ENCODE data around the gene LRRC74A. TPM values are rescaled to one million over a fixed set of nuclear protein-coding genes. Genes with fewer than 3 reads are reported as not detected.

The LRRC74A gene
- total RNA-seq, 1 donor from 2014 or later, result not detected

DNA sequence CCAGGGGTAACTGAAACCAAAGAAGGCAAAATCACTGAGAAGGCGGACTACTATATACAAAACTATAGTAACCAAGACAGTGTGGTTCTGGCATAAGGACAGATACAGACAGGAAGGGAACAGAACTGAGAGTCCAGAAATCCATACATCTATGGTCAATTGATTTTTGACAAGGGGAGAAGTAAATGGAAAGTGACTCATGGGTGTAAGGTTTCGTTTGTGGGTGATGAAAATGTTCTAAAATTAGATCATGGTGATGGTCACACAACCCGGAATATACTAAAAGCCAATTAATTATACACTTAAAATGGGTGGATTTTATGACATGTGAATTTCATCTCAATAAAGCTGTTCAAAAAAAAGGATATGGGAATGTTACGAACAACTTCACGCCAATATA, 32.3 kb upstream of the LRRC74A start:
- H3K36me3 ChIP-seq (ENCODE audit: control insufficient read depth, insufficient read depth, low read length), result peaks cover 1% of the 10 kb centered on the region
- TF ChIP-seq, protein P1, sequence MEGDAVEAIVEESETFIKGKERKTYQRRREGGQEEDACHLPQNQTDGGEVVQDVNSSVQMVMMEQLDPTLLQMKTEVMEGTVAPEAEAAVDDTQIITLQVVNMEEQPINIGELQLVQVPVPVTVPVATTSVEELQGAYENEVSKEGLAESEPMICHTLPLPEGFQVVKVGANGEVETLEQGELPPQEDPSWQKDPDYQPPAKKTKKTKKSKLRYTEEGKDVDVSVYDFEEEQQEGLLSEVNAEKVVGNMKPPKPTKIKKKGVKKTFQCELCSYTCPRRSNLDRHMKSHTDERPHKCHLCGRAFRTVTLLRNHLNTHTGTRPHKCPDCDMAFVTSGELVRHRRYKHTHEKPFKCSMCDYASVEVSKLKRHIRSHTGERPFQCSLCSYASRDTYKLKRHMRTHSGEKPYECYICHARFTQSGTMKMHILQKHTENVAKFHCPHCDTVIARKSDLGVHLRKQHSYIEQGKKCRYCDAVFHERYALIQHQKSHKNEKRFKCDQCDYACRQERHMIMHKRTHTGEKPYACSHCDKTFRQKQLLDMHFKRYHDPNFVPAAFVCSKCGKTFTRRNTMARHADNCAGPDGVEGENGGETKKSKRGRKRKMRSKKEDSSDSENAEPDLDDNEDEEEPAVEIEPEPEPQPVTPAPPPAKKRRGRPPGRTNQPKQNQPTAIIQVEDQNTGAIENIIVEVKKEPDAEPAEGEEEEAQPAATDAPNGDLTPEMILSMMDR (IDR thresholded peaks at IDR 0.05; ENCODE audit: insufficient read depth, low read length, poor library complexity, severe bottlenecking), result no peak
- no peak for DNase-seq (ENCODE audit: low read depth)
- H3K4me3 ChIP-seq (ENCODE audit: low read depth, low read length), result no peak overlapping the region
- H3K27me3 ChIP-seq (ENCODE audit: control insufficient read depth, insufficient read depth, low read length), result no peaks in the 10 kb centered on the region

DNA sequence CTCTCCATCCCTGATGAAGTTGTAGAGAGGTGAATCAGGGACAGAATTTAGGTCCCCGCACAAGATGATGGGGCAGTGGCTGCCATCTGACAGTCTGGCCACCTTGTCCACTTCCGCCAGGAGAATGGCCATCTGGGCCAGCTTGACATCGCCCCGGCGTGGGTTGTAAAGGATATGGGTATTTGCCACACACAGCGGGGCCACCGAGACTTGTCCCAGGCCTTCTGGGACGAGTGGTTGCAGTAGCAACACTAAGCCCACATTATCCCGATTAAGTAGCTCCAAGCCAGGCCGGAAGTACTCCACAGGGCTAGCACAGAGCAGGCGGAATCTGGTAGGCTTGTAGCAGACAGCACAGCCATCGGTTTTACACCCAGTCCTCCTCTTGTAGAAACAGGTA, 19.8 kb upstream of the LRRC74A start:
- no peak overlapping the region for H3K4me3 ChIP-seq (ENCODE audit: low read depth, low read length)
- H3K27me3 ChIP-seq (ENCODE audit: control insufficient read depth, insufficient read depth, low read length), result no peaks in the 10 kb centered on the region
- TF ChIP-seq, protein P1 (IDR thresholded peaks at IDR 0.05; ENCODE audit: insufficient read depth, low read length, poor library complexity, severe bottlenecking), result no peak
- no peaks in the 10 kb centered on the region for H3K36me3 ChIP-seq (ENCODE audit: control insufficient read depth, insufficient read depth, low read length)
- no peak for DNase-seq (ENCODE audit: low read depth)

DNA sequence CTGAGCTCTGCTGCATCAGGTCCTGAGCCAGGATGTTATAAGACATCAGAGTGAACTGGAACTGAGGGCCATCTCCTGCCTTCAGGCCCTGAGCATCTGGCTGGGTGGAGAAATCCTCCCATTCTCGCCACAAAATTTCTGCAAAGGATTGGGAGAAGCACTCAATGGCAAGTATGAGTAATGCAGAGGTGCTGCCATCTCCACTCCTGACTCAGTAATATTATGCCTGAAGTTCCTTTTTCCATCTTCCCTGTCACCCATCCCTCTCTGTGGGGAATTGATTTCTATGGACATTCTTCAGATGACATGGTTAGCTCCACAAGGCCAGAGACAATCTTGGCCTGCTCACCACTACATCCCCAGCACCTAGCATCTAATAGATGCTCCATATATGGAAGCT, 18.2 kb upstream of the LRRC74A start:
- no peak for DNase-seq (ENCODE audit: low read depth)
- Histone ChIP-seq H3K27me3 (ENCODE audit: control insufficient read depth, insufficient read depth, low read length) (no peaks in the 10 kb centered on the region), H3K4me3 (ENCODE audit: low read depth, low read length) (no peak overlapping the region), H3K36me3 (ENCODE audit: control insufficient read depth, insufficient read depth, low read length) (no peaks in the 10 kb centered on the region)
- TF ChIP-seq, protein P1 (IDR thresholded peaks at IDR 0.05; ENCODE audit: insufficient read depth, low read length, poor library complexity, severe bottlenecking), result no peak

DNA sequence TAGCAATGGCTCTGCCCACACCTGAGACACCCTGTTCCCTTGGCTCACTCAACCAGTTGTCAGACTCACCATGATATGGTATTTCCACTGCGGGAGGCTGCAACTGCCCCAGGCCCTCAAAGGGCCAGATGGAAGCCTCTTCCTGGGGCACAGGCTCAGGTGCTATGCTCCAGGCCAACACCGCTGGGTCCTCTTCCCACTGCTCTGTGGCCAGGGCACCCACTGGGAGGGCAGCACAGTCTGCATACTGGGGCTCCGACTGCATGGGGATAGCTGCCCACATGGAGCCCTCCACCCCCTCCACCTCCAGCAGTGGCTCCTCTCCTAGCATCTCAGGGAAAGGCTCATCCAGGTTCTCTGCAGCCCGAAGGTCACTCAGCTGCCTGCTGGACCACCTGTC, 17.2 kb upstream of the LRRC74A start:
- Histone ChIP-seq H3K36me3 (ENCODE audit: control insufficient read depth, insufficient read depth, low read length) (no peaks in the 10 kb centered on the region), H3K27me3 (ENCODE audit: control insufficient read depth, insufficient read depth, low read length) (no peaks in the 10 kb centered on the region), H3K4me3 (ENCODE audit: low read depth, low read length) (no peak overlapping the region)
- TF ChIP-seq, protein P1 (IDR thresholded peaks at IDR 0.05; ENCODE audit: insufficient read depth, low read length, poor library complexity, severe bottlenecking), result no peak
- DNase-seq (ENCODE audit: low read depth), result no peak

DNA sequence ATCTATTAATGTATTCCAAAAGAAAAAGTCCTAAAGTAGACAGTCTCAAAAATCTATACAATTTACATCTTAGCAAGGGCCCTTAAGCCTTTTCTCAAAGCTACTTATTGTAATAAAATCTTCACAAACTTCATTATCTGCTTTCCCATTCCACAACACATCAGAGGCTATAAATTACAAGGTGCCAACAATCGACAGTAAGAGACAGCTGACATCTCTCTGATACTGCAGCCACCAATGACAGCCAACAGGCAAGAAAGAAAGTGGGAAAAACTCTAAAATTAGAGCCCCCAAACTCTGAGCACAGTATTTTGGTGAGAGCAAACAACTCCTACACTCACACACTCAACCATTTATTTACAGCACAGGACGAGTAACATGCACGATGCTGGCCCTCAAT, 15.7 kb upstream of the LRRC74A start:
- H3K4me3 ChIP-seq (ENCODE audit: low read depth, low read length), result no peak overlapping the region
- no peaks in the 10 kb centered on the region for H3K27me3 ChIP-seq (ENCODE audit: control insufficient read depth, insufficient read depth, low read length)
- TF ChIP-seq, protein P1 (IDR thresholded peaks at IDR 0.05; ENCODE audit: insufficient read depth, low read length, poor library complexity, severe bottlenecking), result no peak
- H3K36me3 ChIP-seq (ENCODE audit: control insufficient read depth, insufficient read depth, low read length), result no peaks in the 10 kb centered on the region
- no peak for DNase-seq (ENCODE audit: low read depth)

DNA sequence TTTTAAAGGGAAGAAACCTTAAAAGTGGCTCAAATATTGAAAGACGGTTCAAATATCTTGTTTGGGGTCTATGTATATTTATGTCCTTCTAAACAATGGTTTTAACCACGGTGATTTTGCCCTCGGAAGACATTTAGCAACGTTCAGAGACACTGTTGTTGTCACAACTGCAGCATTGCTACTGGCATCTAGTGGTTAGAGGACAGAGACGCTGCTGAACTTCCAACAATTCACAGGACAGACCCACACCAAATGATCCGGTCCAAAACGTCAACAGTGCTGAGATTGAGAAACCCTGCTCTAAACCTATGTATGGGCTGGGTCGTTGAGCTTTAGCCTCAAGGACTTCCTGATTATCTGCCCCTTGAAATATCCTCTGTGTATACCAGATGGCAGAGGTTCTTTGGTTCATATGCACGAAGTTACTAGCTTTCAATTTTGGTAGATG, 15.2 kb upstream of the LRRC74A start:
- no peak for DNase-seq (ENCODE audit: low read depth)
- TF ChIP-seq, protein P1 (IDR thresholded peaks at IDR 0.05; ENCODE audit: insufficient read depth, low read length, poor library complexity, severe bottlenecking), result peak; percentile 42
- no peaks in the 10 kb centered on the region for H3K27me3 ChIP-seq (ENCODE audit: control insufficient read depth, insufficient read depth, low read length)

More for the DNA sequence above, 15.2 kb upstream of the LRRC74A start:
- Histone ChIP-seq H3K4me3 (ENCODE audit: low read depth, low read length) (peak overlapping the region; percentile 12), H3K36me3 (ENCODE audit: control insufficient read depth, insufficient read depth, low read length) (no peaks in the 10 kb centered on the region)
